ENCODE measurements around the gene TMEM231. TPM values are rescaled to one million over a fixed set of nuclear protein-coding genes. Genes with fewer than 3 reads are reported as not detected.
"Not testable (repeated sequence)": the region's sequence is repeated elsewhere in the genome, so short reads cannot be mapped to it uniquely, and the experiment has no call there.

TMEM231 gene
- polyA plus RNA-seq, 1 experiment, result 10.6 TPM

- no peak overlapping the region for H3K27ac ChIP-seq (ENCODE audit: low read depth, low read length)
- POLR2A ChIA-PET, result interaction anchor here (1.3 kb wide), 1 partner anchor 11 kb away, joined by 4 read pairs; no protein-coding TSS in a partner anchor
These were observed 49.9 kb downstream of the TMEM231 start for GRCh38 chr16:75506107-75506506.

DNA sequence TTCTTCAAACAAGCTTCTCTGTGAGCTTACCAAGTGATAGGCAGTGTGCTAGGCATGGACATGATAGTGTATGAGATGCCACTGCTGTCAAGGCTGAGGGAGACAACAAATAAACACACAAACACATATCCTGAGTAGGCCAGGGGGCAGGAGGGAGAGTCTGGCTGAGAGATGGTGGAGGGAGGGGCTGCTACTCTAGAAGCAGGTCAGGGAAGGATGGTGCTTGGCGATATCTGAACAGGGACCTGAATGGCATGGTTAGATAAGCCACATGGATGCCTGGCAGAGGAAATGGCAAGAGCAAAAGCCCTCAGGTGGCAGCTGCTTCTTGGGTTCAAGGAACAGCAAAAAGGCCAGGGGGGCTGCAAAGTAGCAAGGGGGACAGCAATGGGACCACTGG is 52.3 kb downstream of the TMEM231 start:
- CTCF ChIA-PET, result no interaction called here
- POLR2A ChIA-PET, result no interaction called here
- H3K27ac ChIP-seq (ENCODE audit: low read depth, low read length), result no peak overlapping the region
- no peaks in the 10 kb centered on the region for H3K27me3 ChIP-seq (ENCODE audit: control insufficient read depth, insufficient read depth, low read length)
- no peak for DNase-seq (ENCODE audit: low read depth, low spot score)
- H3K9me3 ChIP-seq (ENCODE audit: control insufficient read depth, insufficient read depth, low read length), result no peaks in the 10 kb centered on the region
- no peak overlapping the region for H3K4me3 ChIP-seq (ENCODE audit: low read depth, low read length)
- TF ChIP-seq, protein P1, sequence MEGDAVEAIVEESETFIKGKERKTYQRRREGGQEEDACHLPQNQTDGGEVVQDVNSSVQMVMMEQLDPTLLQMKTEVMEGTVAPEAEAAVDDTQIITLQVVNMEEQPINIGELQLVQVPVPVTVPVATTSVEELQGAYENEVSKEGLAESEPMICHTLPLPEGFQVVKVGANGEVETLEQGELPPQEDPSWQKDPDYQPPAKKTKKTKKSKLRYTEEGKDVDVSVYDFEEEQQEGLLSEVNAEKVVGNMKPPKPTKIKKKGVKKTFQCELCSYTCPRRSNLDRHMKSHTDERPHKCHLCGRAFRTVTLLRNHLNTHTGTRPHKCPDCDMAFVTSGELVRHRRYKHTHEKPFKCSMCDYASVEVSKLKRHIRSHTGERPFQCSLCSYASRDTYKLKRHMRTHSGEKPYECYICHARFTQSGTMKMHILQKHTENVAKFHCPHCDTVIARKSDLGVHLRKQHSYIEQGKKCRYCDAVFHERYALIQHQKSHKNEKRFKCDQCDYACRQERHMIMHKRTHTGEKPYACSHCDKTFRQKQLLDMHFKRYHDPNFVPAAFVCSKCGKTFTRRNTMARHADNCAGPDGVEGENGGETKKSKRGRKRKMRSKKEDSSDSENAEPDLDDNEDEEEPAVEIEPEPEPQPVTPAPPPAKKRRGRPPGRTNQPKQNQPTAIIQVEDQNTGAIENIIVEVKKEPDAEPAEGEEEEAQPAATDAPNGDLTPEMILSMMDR (IDR thresholded peaks at IDR 0.05; ENCODE audit: low read depth, low read length), result no peak

More at GRCh38 chr16:75506107-75506506, 49.9 kb downstream of the TMEM231 start:
- H3K9me3 ChIP-seq (ENCODE audit: control insufficient read depth, insufficient read depth, low read length), result no peaks in the 10 kb centered on the region
- TF ChIP-seq, protein P1 (IDR thresholded peaks at IDR 0.05; ENCODE audit: low read depth, low read length), result no peak
- no peak overlapping the region for H3K4me3 ChIP-seq (ENCODE audit: low read depth, low read length)
- no peak for DNase-seq (ENCODE audit: low read depth, low spot score)
- CTCF ChIA-PET, result interaction anchor here (1.0 to 1.3 kb wide), 2 partner anchors 11 to 41 kb away, joined by 6 to 11 read pairs; no protein-coding TSS in a partner anchor
- H3K27me3 ChIP-seq (ENCODE audit: control insufficient read depth, insufficient read depth, low read length), result peaks cover 3% of the 10 kb centered on the region

DNA sequence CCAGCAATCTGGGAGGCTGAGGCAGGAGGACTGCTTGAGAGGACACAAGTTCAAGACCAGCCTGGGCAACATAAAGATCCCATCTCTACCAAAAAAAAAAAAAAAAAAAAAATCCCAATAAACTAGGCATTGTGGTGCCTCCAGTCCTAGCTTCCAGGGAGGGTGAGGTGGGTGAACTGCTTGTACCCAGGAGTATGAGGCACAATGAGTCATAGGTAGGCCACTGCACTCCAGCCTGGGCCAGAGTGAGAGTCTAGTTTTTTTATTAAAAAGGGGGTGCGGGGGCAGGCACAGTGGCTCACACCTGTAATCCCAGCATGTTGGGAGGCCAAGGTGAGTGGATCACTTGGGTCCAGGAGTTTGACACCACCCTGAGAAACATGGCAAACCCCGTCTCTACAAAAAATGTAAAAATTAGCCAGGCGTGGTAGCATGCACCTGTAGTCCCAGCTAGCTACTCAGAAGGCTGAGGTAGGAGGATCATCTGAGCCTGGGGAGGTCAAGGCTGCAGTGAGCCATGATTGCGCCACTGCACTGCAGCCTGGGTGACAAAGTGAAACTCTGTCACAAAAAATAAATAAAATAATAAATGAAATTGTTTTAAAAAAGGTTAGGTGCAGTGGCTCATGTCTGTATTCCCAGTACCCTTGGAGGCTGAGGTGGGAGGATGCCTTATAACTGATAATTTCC is 53.0 kb downstream of the TMEM231 start:
- Histone ChIP-seq H3K4me3 (ENCODE audit: low read depth, low read length) (no peak overlapping the region), H3K27me3 (ENCODE audit: control insufficient read depth, insufficient read depth, low read length) (no peaks in the 10 kb centered on the region), H3K27ac (ENCODE audit: low read depth, low read length) (no peak overlapping the region), H3K9me3 (ENCODE audit: control insufficient read depth, insufficient read depth, low read length) (no peaks in the 10 kb centered on the region)
- POLR2A ChIA-PET, result interaction anchor here (0.6 kb wide), 1 partner anchor 93 kb away, joined by 8 read pairs; no protein-coding TSS in a partner anchor
- CTCF ChIA-PET, result interaction anchor here (2.8 kb wide), 1 partner anchor 14 kb away, joined by 19 read pairs; no protein-coding TSS in a partner anchor
- DNase-seq (ENCODE audit: low read depth, low spot score), result no peak
- TF ChIP-seq, protein P1 (IDR thresholded peaks at IDR 0.05; ENCODE audit: low read depth, low read length), result no peak

DNA sequence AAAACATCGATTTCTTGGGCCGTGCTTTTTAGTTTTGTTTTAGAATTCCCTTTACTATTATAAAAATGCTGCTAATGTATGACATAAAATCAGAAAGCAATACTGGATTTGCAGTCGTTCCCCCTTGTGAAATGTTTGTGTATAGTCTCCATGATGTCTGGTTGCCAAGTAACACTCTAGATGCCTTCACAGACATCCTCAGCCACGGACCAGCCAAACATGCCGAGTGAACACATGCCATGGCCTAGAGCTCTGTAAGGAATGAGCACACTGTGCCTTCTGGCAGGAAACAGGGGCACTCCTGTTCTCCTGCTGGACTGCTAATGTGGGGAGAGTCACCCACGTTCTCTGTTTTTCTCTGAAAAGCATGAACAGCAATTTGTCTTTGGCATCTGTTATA is 54.2 kb downstream of the TMEM231 start:
- POLR2A ChIA-PET, result not testable (repeated sequence)
- CTCF ChIA-PET, result interaction anchor here (0.9 to 2.8 kb wide), 2 partner anchors 15 to 37 kb away, joined by 3 to 19 read pairs; no protein-coding TSS in a partner anchor

DNA sequence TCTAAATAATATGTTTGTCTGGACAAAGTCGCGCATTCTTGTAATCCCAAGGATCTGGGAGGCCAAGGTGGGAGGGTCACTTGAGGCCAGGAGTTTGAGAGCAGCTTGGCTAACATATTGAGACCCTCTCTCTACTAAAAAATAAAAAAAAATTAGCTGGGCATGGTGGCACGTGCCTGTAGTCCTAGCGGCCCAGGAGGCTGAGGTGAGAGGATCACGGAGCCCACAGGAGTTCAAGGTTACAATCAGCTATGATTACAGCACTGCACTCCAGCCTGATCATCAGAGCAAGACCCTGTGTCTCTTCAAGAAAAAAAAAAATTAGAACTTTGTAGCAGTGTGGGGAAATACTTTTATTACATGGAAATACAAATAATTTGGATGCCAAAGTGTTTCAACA is 54.7 kb downstream of the TMEM231 start:
- TF ChIP-seq, protein P1 (IDR thresholded peaks at IDR 0.05; ENCODE audit: low read depth, low read length), result no peak
- H3K9me3 ChIP-seq (ENCODE audit: control insufficient read depth, insufficient read depth, low read length), result no peaks in the 10 kb centered on the region
- DNase-seq (ENCODE audit: low read depth, low spot score), result no peak
- ChIA-PET CTCF (interaction anchor here (0.9 to 2.8 kb wide), 2 partner anchors 16 to 36 kb away, joined by 3 to 19 read pairs; no protein-coding TSS in a partner anchor), POLR2A (no interaction called here)
- H3K27ac ChIP-seq (ENCODE audit: low read depth, low read length), result no peak overlapping the region
- no peak overlapping the region for H3K4me3 ChIP-seq (ENCODE audit: low read depth, low read length)
- H3K27me3 ChIP-seq (ENCODE audit: control insufficient read depth, insufficient read depth, low read length), result peaks cover 3% of the 10 kb centered on the region

More for the DNA sequence above, 54.2 kb downstream of the TMEM231 start:
- not testable (repeated sequence) for H3K27me3 ChIP-seq (ENCODE audit: control insufficient read depth, insufficient read depth, low read length); H3K27ac ChIP-seq (ENCODE audit: low read depth, low read length); H3K9me3 ChIP-seq (ENCODE audit: control insufficient read depth, insufficient read depth, low read length); H3K4me3 ChIP-seq (ENCODE audit: low read depth, low read length)
- DNase-seq (ENCODE audit: low read depth, low spot score), result peak; percentile 4

DNA sequence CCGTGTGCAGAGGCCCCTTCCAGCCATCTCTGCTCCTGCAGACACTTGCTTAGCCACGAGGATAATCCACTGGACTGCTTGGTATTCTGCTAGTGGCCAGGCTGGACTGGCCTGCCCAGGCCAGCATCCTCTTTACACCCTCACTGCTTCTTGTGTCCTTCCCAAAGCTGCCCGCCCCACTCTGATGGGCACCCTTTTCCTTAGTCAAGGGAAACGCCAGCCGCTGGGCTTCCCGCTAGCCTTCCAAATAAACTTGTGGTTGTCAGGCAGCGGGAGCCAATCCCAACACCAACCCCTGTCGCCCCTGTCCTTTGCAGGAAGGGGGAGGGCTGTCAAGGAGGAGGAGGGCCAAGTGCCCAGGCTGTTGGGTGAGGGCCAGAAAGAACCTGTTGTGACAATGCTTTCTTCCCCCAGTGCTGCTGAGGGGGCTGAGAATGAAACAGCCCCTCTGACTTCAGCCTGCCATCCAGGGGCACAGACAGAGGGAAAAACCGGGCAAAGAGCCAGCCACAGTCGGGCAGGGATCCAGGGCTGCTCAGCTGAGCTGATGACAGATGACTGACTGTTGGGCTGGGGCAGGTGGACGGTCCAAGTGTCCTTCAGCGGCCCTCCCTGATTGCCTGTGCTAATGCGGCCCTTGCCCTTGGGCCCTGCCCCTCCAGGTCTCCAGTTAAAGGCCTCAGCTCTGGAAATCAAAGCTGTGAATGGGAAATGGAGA is 57.3 kb downstream of the TMEM231 start:
- H3K27me3 ChIP-seq (ENCODE audit: control insufficient read depth, insufficient read depth, low read length), result peaks cover 14% of the 10 kb centered on the region
- H3K27ac ChIP-seq (ENCODE audit: low read depth, low read length); H3K9me3 ChIP-seq (ENCODE audit: control insufficient read depth, insufficient read depth, low read length); POLR2A ChIA-PET; DNase-seq (ENCODE audit: low read depth, low spot score); H3K4me3 ChIP-seq (ENCODE audit: low read depth, low read length): not testable (repeated sequence)
- CTCF ChIA-PET, result interaction anchor here (2.5 kb wide), 1 partner anchor 19 kb away, joined by 27 read pairs; no protein-coding TSS in a partner anchor
